GM20000 (cell line): Measurements from ENCODE around the gene NR0B1.
A peak's percentile ranks its signal among the peaks of the same experiment; 100 is the strongest.

Experiments used
- DNase-seq: peaks from one replicate; pipeline ENCODE4 v3.0.0; 2012; ENCODE audit warnings: low spot score
- TF ChIP-seq, protein P1 (sequence below): IDR thresholded peaks from 2 replicates; pipeline ENCODE4 v1.5.1; 2012; ENCODE audit warnings: mild to moderate bottlenecking, control low read depth; ENCODE audit errors: extremely low read depth, missing control alignments

Gene NR0B1

DNA sequence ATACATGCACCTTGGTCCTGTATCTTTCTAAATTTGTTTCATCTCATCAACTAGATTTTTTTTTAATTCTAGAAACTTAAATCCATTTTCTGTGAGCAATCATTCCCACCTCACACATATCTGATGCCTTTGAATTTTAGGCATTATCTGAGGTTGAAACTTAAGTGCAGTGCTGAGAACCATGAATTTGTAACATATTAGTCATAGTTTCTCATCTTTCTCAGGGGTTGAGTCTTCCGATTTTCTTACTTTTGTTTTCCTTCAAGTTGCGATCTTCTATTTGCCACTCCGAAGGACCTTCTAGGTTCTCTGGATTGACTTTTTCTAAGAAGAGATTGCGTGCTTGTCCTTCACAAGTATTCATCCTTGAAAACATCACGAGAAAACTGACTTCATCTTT, 3.7 kb upstream of the NR0B1 start:
- TF ChIP-seq, protein P1, sequence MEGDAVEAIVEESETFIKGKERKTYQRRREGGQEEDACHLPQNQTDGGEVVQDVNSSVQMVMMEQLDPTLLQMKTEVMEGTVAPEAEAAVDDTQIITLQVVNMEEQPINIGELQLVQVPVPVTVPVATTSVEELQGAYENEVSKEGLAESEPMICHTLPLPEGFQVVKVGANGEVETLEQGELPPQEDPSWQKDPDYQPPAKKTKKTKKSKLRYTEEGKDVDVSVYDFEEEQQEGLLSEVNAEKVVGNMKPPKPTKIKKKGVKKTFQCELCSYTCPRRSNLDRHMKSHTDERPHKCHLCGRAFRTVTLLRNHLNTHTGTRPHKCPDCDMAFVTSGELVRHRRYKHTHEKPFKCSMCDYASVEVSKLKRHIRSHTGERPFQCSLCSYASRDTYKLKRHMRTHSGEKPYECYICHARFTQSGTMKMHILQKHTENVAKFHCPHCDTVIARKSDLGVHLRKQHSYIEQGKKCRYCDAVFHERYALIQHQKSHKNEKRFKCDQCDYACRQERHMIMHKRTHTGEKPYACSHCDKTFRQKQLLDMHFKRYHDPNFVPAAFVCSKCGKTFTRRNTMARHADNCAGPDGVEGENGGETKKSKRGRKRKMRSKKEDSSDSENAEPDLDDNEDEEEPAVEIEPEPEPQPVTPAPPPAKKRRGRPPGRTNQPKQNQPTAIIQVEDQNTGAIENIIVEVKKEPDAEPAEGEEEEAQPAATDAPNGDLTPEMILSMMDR, result no peak
- no peak for DNase-seq

DNA sequence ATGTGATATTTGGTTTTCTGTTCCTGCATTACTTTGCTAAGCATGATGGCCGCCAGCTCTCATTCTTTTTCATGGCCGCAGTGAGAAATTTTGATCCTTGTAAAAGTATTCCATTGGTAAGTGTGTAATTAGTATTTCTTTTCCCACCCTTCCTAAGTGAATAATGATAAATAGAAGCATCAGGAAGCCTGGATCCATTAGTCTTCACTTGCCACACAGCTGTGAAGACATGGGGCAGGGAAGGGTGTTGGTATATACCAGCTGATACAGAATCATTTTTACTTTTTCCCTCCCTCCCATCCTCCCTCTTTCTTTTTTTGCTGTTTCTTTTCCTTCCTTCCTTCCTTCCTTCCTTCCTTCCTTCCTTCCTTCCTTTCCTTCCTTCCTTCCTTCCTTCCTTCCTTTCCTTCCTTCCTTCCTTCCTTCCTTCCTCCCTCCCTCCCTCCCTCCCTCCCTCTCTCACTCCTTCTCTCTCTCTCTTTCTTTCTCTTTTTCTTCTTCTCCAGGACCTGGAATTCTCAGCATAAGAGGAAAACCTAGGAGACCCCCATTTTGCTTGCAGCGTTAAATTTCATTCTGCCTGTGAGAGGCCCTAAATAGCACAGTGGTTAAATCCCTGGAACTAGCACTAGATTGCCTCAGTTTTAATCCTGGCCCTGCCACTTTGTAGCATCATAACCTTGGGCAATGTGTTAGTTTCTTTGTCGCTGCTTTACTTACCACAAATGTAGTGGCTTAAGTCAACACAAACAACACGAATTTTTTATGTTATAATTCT, 1.4 kb upstream of the NR0B1 start:
- TF ChIP-seq, protein P1, result no peak
- no peak for DNase-seq

DNA sequence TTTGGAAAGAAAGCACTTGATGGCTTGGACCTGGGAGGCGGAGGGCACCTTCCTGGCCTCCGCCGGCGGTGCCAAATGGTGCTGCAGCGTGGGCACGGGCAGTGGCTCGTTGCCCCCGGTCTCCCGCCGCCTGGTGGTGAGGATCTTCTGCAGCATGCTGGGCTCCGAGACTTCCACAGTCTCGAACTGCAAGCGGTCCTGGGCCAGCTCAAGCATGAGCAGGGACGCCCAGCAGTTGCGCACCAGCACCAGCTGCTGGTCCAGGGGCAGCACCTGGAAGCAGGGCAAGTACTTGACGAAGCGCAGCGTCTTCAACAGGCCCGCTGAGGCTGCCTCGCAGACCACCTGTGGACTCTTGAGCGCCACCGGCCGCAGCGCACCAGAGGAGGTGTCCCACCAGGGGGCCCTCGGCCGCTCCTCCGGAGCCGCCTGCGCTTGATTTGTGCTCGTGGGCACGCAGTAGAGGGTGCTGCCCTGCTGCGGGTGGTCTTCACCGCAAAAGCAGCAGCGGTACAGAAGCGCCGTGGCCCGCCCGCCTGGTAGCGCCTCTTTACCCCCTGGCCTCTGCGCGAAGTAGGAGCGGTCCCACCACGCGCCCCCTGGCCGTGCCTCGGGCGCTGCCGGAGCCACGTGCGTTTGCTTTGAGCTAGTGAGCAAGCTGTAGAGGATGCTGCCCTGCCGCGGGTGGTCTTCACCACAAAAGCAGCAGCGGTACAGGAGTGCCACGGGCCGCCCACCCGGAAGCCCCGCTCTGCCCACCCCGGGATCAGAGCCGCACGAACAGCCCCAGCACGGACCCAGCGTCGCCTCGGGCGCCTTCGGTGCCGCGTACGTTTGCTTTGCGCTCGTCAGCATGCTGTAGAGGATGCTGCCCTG, 689 bp downstream of the NR0B1 start:
- DNase-seq, result peak; percentile 11
- TF ChIP-seq, protein P1, result no peak

DNA sequence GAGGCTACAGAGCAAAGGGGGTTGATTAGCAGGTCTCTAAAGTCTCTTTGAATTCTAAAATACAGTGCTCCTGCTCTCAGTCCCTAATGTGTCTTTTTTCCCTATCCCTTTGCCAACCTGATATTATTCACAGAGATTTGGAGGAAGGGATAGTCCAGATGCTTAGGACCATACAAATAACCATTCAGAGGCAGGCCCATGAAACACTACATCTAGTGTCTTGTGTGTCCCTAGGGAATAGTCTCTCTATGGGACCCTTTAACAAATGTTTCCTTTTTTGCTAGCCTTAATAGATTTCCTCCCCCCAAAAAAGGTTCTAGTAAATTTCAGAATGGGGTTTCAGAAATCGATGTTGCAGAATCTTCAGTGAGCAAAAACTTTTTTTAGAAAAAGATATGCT, 1.7 kb downstream of the NR0B1 start:
- TF ChIP-seq, protein P1, result no peak
- no peak for DNase-seq

DNA sequence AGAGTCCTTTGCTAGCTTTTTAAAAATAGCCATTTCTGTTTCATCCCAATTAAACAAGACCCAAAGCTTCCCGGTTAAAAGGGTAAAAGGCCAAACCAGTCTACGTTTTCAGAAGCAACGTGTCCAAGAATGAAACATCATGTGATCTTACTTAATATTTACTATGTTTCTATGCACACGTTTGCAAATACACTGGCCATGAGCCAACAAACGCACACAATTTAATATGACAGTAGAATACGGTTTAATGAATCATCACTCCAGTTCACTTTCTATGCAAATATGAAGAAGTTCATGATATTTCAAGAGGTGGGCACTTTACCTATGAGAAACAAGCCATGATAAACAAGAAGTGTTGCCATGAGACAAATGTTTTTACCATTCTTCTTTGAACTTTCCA, 4.3 kb downstream of the NR0B1 start:
- DNase-seq, result no peak
- TF ChIP-seq, protein P1, result no peak

DNA sequence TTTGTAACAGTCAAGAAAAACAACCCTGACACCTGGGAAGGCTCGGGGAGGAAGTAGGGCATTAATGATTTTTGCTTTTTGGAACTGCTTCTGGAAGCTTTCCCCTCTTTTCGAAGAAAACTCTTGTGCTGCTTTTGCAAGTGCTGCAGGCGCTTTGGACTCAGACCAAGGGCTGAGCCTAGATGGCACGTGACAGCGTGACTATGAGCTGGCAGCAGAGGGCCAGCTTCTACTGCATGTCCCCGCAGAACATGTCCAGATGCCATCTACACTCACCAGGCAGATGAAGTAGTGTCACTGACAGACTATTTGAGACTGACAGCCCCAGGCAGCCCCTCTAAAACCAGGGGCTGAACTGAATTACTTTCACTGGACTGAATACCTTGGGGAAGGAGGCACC, 6.2 kb downstream of the NR0B1 start:
- TF ChIP-seq, protein P1, result no peak
- no peak for DNase-seq

DNA sequence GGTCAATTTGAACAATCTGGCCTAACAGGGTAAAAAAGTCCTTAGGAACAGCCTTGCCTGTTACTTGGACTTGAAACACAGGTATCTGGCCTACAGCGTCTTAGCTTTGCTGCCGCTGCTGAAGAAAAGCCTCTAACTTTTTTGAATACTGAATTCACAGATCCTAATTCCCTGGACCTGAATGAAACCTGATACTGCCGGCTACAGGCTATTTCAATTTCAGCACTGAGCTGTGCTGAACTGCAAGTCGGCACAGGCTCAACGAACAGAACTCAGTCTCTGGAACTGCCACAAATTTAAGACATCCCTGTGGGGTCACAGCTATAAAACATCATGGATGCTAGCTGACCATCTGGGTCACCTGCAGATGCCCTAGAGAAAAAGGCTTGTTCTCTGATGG, 7.2 kb downstream of the NR0B1 start:
- DNase-seq, result no peak
- TF ChIP-seq, protein P1, result no peak
